EL (cell line): ENCODE measurements around the gene TTC28.
A peak's percentile ranks its signal among the peaks of the same experiment; 100 is the strongest.
"Not testable (repeated sequence)": the region's sequence is repeated elsewhere in the genome, so short reads cannot be mapped to it uniquely, and the experiment has no call there.

ENCODE experiments used
- DNase-seq: peaks from one replicate; pipeline ENCODE4 v3.0.0-alpha.2; 2016

Gene TTC28

DNA sequence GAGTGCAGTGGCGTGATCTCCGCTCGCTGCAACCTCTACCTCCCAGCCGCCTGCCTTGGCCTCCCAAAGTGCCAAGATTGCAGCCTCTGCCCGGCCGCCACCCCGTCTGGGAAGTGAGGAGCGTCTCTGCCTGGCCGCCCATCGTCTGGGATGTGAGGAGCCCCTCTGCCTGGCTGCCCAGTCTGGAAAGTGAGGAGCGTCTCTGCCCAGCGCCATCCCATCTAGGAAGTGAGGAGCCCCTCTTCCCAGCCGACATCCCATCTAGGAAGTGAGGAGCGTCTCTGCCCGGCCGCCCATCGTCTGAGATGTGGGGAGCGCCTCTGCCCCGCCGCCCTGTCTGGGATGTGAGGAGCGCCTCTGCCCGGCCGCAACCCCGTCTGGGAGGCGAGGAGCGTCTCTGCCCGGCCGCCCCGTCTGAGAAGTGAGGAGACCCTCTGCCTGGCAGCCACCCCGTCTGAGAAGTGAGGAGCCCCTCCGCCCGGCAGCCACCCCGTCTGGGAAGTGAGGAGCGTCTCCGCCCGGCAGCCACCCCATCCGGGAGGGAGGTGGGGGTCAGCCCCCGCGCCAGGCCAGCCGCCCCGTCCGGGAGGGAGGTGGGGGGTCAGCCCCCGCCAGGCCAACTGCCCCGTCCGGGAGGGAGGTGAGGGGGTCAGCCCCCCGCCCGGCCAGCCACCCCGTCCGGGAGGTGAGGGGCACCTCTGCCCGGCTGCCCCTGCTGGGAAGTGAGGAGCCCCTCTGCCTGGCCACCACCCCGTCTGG, 126.4 kb downstream of the TTC28 start:
- DNase-seq = not testable (repeated sequence)

DNA sequence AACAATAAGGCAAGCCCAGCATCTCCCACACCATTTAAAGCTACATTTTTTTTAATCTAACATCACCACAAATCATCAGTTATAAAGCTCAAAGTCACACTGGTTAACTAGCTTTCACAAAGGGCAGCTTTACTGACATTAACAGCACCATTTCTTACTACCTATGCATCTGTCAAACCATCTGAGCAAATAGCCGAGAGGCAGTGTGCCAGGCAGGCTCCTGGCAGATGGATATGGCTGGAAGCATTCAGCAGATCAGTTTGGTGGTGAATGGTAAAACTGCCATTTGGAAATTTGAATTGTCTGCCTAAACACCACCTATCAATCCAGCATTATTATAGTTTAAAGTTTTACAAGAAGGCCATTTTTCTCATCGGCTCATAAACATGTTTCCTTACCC, 131.2 kb downstream of the TTC28 start:
- no peak for DNase-seq

DNA sequence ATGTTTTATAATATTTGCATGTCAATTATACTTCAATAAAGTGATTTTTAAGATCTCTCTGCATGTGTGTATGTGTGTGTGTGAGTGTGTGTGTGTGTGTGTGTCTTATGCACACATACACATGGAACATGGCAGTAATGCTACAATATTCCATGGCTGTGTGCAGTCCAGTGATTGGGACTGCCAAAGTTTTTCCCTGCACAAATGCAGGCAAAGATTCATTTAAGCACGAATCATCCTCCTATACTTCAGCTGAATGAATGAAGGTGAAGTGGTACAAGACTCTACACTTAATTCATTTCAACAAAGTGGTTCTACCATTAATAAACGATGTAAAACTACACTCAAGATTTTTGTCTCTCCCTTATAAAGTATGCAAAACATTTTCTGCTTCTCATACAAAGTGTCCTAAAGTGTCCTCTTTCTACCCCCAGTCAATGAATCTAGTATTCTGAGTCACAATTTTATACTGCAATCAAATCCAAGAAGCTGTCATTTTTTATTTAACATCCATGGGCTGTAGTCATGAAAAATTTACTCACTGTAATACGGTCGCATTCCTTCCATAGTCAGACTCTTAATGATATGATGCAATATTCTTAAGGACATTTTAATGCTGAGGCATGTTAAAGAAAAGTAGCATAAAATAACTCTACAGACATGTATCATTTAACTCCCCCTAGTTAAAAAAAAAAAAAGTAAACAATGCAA, 132.4 kb downstream of the TTC28 start:
- peak; percentile 81 for DNase-seq

- DNase-seq = peak; percentile 34
Observed at GRCh38 chr22:28544431-28544868, 135.2 kb downstream of the TTC28 start.

DNA sequence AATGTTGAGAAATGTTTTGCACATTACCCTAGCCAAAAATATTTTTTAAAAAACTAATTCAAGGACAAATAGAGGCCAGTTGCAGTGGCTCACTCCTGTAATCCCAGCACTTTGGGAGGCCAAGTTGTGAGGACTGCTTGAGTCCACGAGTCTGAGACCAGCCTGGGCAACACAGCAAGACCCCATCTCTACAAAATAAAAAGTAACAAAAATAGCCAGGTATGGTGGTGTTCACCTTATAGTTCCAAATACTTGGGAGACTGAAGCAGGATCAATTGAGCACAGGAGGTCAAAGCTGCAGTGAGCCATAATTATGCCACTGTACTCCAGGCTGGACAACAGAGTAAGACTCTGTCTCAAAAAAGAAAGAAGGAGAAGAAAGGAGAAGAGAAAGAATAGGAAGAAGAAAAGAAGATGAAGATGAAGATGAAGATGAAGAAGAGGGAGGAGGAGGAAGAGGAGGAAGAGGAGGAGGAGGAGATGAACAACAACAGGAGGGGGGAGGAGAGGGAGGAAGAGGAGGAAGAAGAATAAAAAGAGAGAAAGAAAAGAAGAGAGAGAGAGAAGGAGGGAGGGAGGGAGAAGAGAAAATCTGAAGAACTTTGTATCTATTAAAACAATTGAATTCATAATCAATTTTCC, 136.5 kb downstream of the TTC28 start:
- DNase-seq = no peak

- DNase-seq = no peak
Observed at GRCh38 chr22:28541137-28541536, 138.5 kb downstream of the TTC28 start.

DNA sequence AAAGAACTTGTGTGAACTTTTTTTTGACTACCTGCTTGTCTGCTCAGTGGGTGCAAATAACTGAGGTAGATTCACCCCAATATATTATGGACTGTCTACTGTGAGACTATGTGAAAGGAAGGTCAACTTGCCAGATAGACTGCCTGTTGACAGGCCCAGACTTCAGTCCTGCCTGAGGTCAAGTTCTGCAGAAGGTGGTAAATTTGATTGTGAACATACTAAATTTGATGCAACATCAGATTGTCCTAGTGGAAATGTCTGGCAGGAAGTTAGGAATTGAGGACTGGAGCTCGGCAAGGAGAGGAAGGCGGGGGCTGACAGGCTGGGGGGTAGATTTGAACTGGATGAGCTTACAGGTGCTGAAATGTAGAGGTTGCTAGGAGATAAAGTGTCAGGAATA, 140.7 kb downstream of the TTC28 start:
- DNase-seq = no peak

GRCh38 chr22:28530565-28530964, 149.1 kb downstream of the TTC28 start:
- not testable (repeated sequence) for DNase-seq

- not testable (repeated sequence) for DNase-seq
Observed at GRCh38 chr22:28529144-28529543, 150.5 kb downstream of the TTC28 start.

GRCh38 chr22:28521451-28521850, 158.2 kb downstream of the TTC28 start:
- no peak for DNase-seq

DNA sequence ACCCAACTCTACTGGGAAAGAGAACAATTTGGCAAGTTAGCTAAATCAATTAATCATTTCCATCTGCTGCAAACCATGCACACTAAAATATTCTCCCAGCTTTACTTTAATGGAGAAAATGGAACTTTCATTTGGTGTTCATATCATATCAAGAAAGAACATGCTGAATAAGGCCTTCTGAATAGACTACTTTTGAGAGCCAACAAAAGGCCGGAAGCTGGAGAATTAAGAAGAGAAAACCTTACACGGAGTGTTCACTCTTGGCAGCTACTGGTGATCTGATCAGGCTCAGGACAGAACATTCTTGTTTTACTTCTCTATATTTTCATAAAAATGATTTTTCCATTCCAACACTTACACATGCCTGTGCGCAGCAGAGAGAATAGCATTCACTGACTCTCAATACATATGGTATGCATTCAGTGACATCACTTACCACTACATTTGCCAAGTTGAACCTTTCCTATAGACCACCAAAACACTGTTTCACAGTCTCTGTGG, 165.3 kb downstream of the TTC28 start:
- DNase-seq = no peak

GRCh38 chr22:28512387-28512786, 167.3 kb downstream of the TTC28 start:
- DNase-seq = not testable (repeated sequence)

- no peak for DNase-seq
Observed at GRCh38 chr22:28507896-28508295, 171.7 kb downstream of the TTC28 start.

GRCh38 chr22:28506150-28506535, 173.5 kb downstream of the TTC28 start:
- DNase-seq = no peak

DNA sequence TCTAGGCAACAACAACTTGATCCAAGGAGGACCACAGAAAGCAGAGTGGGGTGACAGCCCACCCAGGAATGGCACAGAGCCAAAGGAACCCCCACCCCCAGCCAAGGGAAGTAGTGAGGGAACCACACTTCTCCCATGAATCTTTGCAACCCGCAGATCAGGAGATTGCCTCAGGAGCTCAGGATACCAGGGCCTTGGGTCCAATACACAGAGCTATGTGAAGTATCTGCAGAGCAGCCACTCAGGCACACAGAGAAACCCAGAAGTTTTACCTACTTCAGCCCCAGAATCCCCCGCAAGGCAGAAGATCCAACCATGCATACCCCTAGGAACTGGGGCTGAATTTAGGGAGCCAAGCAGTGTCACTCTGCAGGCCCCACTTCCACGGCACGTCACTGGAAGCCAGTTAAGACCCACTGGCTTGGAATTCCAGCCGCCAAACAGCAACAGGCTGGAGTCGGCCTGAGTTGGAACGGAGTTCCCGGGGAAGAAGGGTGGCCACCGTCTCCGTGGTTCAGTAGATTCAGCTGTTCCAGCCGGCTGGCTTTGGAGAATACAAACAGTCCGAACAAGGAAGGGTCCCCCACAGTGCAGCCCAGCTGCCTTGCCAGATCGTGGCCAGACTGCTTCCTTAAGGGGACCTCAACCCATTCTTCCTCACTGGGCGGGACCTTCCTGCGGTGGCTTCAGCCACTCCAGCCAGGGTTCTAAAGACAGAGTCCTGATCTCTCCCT, 174.1 kb downstream of the TTC28 start:
- no peak for DNase-seq

GRCh38 chr22:28500006-28500405, 179.6 kb downstream of the TTC28 start:
- no peak for DNase-seq

DNA sequence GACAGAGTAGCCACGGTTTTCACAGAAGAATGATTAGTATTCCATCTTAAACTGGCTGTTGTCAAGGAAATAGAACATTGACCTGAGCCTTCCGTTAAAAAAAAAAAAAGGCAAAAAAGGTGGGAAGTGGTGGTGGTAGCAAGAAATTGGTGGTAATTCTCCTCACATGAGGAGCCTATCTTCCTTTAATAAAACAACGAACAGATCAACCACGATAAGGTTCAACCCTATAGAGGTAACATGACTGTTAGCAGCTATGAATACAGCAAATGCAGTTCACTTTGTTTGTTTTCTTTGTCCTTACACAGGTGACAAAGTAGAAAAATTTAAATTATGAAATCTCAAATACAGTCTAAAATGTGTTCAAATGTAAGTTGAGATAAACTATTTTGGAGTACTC, 181.6 kb downstream of the TTC28 start:
- no peak for DNase-seq

GRCh38 chr22:28497188-28497587, 182.5 kb downstream of the TTC28 start:
- peak; percentile 21 for DNase-seq

- DNase-seq = not testable (repeated sequence)
Observed at GRCh38 chr22:28491289-28491688, 188.4 kb downstream of the TTC28 start.

DNA sequence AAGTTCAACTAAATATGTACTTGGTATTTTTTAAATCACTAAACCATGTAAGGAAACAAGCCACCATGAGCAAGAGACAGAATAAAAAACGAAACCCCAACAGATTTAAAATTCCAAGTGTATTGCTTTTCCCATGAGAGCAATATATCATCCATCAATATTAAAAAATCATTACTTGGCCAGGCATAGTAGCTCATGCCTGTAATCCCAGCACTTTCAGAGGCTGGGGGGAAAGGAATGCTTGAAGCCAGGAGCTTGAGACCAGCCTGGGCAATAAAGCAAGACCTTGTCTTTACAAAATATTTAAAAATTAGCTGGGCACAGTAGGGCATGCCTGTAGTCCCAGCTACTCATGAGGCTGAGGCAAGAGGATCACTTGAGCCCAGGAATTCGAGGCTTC, 190.8 kb downstream of the TTC28 start:
- no peak for DNase-seq

GRCh38 chr22:28484662-28485061, 195.0 kb downstream of the TTC28 start:
- DNase-seq = no peak

- no peak for DNase-seq
Observed at GRCh38 chr22:28481725-28482124, 197.9 kb downstream of the TTC28 start.
